Inferior parietal cortex (tissue), 1 donor: ENCODE measurements around the gene TEP1.
"Not testable (repeated sequence)": the region's sequence is repeated elsewhere in the genome, so short reads cannot be mapped to it uniquely, and the experiment has no call there.

Source experiments
- DNase-seq: peaks from one replicate; pipeline ENCODE4 v3.0.0-alpha.2; 2016; ENCODE audit errors: extremely low spot score

Gene TEP1

DNA sequence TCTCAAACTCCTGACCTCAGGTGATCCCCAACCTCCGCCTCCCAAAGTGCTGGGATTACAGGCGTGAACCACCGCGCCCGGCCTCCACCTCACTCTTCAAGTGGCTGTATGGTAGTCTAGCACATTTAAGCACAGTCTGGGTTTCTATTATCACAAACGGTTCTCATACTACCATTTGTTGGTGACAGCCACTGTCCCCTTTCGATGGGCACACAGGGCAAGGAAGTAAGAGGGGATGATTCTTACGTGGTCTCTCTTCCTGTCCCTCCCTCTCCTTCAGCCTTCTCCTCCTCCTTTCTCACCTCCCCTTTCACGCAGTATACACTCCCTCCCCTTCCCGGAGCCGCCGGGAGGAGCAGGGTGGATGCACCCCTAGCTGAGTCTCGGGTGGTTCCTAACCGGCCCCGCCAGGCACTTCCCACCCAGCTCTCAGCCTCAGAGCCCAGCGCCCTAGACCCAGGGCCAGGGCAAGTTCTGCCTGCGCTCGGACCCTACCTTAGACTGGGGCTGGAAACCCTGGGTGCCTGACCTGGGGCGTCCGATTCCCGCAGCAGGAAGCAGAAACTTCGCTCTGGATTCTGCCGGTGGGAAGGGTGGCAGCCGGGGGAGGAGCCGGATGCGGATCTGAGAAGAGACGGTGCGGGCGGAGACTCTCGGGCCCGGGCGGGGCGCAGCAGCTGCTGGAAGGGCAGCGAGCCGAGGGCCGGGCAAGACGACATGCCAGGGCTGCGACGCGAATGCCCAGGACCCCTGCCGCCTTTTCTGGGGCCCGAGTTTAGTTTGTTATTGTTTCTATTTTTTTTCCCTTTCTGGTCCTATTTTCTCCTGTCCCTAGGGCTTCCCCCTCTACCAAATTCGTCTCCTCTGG is at the start of gene TEP1:
Gene TEP1 (minus strand): TSS at position 626 of the 868 bp plus-strand sequence. CDS start 5,062 bp downstream, outside the sequence.
- peak; percentile 60 for DNase-seq

DNA sequence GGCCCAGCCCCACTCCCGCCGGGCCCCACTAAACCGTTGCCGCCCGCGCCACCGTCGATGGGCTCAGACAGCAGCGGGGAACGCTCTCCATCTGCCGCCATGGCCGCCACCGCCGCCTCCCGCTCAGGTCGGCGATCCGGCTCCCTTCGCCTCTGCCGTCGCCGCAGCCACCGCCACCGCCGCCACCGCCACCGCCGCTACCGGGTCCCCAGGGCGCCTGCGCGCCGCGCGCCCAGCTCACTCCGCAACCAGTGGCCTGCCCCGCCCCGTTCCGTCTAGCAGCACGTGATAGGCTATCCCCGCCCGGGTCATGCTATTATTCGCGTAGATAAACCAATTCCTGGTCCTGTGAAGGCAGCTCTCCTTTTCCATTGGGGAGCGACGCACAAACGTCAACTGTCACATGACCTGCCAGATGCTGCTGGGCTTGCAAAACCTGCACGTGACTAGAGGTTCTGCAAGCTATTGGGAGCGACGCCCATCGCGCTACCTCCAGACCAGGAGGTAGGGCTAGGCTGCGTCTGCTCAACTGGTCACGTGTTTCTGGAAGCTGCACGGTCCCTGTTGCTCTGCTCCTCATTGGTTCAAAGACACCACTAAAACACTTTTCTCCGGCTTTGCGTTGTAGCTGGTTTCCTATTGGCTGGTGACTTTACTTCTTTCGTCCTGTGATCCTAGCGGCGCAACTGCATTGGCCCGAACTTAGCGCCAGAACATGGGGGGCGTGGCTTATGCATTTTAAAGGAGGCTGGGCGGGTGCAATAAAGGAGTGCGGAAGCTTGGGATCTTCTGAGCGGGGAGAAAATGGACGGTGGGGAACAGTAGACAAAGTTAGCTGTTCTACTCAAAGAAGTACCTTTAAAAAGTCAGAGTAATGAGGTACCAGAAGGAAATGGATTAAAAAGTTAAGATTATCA is 48.2 kb upstream of the TEP1 start, which contains the start of gene PIP4P1:
Gene PIP4P1 (minus strand): TSS at position 210 of the 917 bp plus-strand sequence. CDS start 109 bp downstream, at position 101.
- peak; percentile 100 for DNase-seq

DNA sequence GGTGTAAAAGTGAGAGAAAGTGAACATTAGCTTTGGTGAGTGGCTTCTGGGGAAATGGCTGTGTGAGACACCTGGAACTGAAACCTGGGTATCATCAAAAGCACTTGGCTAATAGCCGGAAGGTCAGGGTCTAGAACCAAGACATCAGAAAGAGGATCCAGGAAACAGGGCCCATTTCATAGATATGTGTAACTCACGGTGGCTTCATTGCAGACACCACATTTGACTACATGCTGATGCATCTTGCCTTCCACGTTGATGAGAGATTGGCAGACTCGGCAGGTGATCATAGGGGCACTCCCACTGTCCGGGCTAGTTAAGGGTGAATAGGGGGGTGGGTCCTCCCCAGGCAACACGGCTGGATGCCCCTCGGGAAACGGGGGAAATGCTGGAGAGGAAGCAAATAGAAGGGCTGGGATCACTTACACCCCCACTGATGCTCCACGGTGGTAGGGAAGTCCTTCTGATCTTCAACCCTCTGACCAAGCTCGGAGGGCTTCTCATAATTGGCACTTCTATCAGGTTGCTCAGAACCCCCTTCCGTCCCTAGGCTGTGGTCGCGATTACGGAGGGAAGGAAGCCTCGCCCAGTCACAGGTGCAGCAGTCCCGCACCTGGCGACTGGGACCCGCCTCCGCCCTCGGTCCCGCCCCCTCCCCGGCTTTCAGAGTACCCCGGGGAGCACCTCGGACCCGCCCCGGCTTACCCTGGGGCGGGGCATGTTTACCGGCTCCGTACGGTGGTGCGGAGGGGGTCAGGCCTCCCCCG is 47.3 kb upstream of the TEP1 start:
- no peak for DNase-seq

DNA sequence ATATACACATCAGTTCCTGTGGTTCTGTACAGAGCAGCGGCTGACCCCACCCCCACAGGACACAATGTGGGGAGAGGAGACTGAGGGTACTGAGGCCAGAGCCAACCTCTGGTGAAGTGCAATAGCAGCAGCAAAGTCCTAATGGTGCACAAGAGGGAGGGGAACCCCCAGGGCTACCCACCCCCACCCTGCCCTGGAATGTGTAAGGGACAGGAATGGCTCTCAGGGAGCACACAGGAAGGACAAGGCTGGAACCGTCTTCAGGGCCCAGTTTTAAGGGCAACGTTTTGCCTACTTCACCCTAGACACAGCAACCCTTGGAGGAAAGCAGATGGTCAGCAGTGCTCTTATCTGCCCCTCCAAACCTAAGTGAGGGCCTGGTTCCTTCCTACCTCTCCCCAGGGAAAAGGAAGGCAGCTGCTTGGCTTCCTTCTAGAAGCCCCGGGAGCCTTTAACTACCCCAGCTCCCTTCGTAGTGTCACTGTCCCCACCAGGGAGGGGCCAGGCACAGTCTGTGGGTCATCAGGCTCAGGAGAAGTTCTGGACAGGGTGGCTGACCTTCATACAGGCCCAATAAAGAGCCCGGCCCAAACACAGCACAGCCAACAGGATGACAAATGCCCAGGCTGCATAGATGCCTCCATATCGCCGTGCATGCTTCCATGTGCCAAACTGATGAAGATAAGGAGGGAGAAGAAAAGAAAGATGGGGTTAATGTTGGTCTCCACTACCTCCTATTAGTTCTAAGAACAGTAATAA is 44.9 kb upstream of the TEP1 start:
- no peak for DNase-seq

DNA sequence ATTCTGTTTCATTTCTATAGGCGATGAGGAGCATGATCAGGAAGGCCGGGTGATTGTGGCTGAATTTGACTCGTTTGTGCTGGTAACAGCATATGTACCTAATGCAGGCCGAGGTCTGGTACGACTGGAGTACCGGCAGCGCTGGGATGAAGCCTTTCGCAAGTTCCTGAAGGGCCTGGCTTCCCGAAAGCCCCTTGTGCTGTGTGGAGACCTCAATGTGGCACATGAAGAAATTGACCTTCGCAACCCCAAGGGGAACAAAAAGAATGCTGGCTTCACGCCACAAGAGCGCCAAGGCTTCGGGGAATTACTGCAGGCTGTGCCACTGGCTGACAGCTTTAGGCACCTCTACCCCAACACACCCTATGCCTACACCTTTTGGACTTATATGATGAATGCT is 43.7 kb upstream of the TEP1 start:
- no peak for DNase-seq

DNA sequence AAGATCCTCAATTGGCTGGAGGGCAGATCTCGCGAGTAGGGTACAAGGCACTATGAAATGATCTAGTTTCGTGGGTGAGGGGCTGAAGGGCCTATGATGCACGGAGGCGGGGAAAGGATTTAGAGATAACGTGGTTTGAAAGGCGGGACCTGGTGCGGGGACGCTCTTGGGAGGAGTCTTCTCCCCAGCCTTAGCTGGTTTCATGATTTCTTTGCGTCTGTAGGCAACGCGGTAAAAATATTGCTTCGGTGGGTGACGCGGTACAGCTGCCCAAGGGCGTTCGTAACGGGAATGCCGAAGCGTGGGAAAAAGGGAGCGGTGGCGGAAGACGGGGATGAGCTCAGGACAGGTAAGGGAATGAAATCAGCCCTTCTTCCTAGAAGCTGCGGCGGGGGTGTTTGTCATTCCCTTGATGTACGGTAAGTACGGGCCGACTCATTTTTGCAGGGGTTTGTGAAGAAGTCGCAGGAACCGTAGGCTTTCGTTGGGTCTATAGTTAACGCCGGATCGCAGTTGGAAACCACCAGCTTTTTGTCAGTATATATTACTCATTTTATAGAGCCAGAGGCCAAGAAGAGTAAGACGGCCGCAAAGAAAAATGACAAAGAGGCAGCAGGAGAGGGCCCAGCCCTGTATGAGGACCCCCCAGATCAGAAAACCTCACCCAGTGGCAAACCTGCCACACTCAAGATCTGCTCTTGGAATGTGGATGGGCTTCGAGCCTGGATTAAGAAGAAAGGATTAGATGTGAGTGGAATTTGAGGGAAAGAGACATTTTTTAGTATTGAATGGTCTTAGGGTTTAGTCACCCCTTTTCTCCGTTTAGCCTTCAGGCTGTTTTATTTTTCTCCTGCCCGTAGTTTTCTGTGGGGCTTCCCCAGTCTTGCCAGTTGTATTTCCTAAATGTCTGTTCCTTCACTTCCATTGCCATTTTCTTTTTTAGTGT is 42.3 kb upstream of the TEP1 start:
- no peak for DNase-seq

DNA sequence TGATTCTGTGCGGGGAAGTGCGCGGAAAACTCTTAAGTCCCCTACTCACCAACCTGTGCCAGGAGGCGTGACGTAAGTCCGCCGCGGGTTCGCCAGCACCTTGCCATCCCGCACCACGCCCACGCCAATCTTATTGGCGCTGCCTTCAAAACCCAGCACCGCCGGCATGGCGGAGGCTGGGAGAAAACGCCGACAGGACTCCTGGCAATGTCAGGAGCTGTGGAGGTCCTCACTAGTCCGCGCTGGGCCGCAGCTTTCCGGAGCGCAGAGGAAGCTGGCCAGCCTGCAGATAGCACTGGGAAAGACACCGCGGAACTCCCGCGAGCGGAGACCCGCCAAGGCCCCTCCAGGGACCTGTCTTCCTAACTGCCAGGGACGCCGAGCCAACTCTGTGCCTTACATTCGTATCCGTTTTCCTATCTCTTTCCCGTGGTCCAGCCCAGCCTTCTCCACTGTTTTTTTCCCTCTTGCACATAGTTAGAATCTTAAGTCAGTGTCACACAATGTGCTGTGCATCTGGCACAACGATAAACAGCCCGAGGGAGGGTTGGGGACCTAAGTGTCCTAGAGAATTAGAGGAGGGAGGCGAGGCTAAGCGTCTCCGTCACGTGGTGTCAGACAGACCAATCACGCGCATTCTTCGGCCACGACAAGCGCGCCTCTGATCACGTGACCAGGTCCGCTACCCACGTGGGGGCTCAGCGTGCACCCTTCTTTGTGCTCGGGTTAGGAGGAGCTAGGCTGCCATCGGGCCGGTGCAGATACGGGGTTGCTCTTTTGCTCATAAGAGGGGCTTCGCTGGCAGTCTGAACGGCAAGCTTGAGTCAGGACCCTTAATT is 41.4 kb upstream of the TEP1 start, which contains the start of the genes APEX1 and OSGEP:
Gene APEX1 (plus strand): TSS at position 711 of the 839 bp plus-strand sequence. CDS start 420 bp downstream, outside the sequence.
Gene OSGEP (minus strand): TSS at position 297 of the 839 bp plus-strand sequence. CDS start 129 bp downstream, at position 168.
- peak; percentile 100 for DNase-seq

DNA sequence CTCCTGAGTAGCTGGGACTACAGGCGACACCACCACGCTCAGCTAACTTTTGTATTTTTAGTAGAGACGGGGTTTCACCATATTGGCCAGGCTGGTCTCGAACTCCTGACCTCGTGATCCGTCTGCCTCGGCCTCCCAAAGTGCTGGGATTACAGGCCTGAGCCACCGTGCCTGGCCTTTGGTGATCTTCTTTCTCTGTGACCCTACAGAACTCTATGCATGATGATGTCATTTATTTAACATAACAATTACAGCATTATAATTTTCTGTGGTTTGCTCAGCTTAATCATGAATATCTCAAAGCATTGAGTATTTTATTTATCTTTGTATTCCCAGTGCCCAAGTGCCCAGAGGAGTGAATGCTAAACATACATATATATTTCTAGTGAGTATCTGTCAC is 39.5 kb upstream of the TEP1 start:
- DNase-seq, result not testable (repeated sequence)

DNA sequence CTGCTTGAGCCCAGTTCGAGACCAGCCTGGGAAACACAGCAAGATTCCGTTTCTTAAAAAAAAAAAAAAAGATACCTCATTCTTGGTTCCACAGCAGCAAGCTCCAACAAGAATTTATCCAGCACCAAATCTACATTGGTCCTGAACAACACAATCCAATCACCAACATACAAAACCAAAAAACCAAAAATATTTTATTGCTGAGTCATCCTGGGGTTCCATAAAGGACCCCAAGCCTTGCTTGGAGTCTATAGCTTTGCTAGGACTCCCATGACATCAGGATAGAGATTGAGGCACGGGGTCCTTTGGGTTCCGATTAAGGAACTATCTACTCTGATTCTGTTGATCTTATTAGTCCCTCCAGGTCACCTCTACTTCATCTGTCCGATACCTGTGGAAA is 33.6 kb upstream of the TEP1 start:
- no peak for DNase-seq

DNA sequence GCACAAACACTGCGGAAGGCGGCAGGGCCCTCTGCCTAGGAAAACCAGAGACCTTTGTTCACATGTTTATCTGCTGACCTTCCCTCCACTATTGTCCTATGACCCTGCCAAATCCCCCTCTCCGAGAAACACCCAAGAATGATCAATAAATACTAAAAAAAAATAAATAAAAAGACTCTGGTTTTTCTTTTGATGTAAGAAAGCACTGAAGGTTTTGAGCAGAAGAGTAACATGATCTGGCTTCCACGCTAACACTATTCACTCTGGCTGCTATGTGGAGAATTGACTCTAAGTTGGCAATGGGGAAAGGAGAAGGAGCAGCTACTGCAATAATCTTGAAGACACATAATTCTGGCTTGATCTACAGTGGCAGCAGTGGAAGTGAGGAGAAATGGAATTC is 30.3 kb upstream of the TEP1 start:
- not testable (repeated sequence) for DNase-seq

DNA sequence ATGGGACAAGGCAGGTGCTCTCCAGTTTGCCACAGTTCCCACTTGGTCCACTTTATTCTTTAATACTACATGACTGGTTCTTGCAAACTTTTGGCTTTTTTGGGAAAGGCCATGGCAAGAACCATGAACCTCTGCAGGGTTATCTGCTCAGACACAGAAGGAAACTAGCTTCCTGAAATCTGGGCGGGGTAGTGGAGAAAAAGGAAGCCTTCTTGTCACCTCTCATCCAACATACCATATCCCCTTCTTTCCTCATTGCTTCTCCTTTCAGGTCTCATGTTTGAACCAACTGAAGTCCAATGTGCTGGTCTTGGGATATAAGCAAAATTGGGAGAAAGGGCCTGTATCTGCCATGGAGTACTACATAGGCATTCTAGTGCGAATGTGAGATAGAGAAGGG is 28.2 kb upstream of the TEP1 start:
- DNase-seq, result no peak

DNA sequence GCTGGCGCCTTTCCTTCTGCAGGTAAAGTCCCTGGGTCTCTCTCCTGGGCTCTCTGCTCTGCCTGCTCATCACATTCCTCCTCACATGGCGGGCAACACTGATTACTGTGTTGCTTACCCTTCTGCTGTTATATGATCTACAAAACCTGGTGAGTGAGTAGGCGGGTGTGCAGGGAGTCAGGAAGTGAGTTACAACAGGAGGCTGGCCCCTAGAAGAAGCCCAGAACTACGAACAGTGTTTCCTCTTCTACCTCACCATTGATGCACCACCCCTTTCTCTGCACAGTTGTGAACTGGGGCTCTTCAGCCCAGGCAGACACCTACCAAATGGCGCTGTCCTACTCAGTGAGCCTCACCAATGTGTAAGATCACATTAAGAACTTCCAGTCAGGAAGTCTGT is 27.6 kb upstream of the TEP1 start:
- no peak for DNase-seq

DNA sequence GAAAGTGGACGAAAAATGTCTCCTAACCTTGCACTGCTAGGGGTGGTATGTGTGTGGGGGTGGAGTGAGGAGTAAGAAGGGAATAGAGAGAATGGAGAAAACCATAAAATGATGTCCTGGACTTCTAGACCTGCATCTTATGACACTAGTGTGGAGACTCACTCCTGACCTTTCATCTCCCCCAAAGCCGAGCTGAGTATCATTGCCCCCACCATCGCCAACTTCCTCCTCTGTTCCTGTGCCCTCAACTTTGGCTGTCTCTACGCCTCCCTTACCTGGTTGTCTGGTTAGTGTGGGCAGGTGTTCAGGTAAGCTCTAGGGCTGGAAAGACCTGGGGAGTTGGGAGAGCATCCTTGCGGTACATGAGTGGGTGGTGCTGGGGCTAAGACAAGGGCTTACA is 27.2 kb upstream of the TEP1 start:
- DNase-seq, result no peak

DNA sequence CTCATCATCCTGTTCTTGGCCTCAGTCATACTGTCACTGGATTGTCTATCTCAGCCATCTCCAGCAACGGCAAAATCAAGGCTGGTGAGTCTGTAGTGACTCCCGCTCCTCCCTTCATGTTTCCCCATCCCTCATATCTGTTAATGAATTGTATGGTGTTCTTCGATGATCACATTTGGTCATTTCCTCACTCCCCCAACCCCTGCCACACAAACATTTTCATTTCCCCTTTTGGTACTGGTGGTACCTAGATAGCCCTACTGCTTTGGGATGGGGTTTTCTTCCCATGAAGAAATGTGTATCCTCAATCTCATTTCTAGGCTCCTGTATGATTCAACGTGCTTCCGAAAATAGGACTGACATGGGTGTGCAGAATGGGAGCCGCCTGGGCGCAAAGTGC is 25.4 kb upstream of the TEP1 start:
- DNase-seq, result no peak

DNA sequence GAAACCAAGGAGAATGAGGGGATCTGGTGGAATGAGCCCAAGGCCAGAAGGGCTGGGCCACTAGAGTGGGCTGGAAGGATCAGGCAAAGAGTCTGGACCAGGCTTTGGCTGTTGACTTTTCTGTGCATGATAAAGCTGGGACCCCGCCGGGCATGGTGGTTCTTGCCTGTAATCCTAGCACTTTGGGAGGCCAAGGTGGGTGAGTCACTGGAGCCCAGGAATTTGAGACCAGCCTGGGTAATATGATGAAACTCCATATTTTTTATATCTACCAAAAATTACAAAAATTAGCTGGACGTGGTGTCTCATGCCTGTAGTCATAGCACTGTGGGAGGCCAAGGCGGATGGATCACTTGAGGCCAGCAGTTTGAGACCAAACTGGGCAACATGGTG is 23.1 kb upstream of the TEP1 start:
- DNase-seq, result no peak

DNA sequence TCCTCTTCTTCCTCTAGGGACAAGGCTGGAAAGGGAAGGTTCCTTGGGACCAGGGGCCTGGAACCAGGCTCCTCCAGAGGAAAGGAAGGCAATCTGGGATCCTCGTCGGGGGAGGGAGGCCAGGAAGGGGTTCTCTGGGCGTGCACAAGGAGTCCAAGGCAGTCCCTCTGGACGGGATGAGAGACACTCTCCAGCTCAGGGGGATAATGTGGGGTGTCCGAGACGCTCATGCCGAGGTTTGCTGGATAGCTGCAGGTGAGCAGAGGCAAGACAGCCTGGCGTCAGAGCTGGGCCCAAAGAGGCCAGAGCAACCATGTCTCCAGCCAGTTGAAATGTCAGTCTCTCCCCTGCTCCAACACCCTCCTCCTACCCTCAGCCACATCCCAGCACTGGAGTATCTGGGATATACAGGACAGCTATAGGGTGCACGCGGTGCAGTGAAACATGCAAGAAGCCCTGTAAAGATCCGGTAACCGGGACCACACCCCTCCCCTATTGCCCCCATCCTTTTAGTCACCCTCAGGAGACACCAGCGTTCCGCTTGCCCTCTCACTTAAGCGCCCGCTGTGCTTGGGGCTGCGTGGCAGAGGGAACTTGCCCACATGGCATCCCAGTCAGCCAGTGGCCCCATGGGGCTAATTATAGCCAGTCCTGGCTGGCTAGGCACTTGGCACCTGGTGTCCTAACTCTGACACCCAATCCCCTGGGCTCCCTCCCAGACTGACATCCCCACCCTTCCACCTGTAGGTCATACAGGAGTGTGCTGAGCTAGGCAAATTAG is 22.5 kb upstream of the TEP1 start, which contains the start of gene KLHL33:
Gene KLHL33 (minus strand): TSS at position 585 of the 781 bp plus-strand sequence. CDS start 355 bp downstream, at position 230.
- DNase-seq, result no peak

DNA sequence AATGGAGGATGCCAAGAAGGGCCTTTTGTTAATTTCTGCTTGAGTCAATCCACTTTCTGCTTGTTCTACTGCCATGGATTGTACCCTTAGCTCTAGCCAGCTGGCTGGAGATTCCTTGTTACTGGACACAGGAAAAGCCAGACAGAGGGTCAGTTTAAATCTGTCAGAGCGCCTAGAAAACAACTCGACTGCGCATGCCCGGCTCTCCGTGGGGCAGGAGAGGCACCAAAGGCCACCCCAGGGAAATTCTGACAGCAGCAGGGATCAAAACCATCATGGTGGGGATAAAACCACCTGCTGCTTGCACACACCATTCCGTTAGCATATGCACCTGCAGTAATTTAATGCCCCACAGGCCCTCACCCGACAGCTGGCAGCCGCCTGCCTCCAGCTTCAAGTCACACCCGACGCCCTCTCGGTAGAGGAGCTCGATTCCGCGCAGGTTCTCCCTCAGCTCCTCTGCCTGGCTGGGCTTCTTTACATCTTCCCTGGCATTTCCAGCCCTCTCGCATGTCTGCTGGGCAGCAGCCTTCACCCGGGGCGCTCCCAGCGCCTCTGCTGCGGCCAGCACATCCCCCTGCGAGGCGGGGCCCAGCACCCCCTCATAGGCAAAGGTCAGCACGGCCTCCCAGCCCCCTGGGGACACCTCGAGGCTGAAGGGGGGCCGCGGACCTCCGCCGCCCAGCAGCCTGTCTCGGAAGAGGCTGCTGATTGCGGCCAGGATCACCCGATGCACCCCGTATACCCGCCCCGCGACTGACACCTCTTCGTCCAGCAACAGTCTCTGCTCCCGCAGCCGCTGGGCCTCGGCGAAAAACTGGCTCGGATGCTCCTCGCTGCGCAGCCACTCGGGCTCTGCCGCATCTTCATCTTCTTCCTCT is 21.6 kb upstream of the TEP1 start:
- DNase-seq, result peak; percentile 76
